Hematopoietic multipotent progenitor cell treated with erythropoietin and hydrocortisone succinate and interleukin-3 and kit ligand, for 4 days (in vitro differentiated cells): ENCODE results near the gene ATP5F1D.

Source experiments
- DNase-seq: peaks from one replicate; pipeline ENCODE4 v3.0.0-alpha.2; 2015

ATP5F1D gene

DNA sequence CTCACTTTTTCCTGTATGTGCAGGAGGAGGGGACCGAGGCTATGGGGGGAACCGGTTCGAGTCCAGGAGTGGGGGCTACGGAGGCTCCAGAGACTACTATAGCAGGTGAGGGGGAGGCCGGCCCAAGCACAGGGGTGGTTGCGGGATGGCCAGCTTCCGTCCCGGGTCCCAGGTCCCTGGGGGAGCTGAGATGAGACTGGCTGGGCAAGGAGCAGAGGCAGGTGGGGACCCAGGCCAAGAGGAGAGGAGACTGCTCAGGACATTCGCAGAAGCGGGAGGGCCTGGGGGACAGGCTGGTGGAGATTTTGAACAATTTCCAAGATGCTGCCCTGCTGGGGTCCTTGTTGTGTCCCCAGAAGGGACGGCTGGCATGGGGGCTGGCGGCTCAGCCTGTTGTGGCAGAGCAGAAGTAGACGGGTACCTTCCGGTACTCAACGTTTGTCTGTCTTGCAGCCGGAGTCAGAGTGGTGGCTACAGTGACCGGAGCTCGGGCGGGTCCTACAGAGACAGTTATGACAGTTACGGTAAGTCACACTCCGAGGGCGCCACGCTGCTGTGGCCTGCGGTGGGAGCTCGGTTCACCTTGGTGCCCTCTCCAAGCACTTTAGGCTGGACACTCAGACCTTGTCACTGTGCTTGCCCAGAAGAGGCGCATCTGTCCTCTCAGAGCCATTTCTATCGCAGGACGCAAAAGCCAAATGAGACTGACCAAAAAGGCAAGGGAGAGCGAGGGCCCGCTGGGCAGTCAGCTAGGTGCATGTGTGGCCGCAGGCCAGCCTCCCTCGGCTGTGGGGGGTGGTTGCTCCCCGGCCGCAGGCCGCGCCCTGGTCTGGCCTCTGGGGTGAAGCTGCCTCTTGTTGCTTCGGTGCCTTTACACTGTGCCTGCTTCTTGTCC, 30.2 kb downstream of the ATP5F1D start:
- DNase-seq: no peak

- DNase-seq: no peak
Measured at GRCh38 chr19:1272423-1273262, 31.1 kb downstream of the ATP5F1D start.

DNA sequence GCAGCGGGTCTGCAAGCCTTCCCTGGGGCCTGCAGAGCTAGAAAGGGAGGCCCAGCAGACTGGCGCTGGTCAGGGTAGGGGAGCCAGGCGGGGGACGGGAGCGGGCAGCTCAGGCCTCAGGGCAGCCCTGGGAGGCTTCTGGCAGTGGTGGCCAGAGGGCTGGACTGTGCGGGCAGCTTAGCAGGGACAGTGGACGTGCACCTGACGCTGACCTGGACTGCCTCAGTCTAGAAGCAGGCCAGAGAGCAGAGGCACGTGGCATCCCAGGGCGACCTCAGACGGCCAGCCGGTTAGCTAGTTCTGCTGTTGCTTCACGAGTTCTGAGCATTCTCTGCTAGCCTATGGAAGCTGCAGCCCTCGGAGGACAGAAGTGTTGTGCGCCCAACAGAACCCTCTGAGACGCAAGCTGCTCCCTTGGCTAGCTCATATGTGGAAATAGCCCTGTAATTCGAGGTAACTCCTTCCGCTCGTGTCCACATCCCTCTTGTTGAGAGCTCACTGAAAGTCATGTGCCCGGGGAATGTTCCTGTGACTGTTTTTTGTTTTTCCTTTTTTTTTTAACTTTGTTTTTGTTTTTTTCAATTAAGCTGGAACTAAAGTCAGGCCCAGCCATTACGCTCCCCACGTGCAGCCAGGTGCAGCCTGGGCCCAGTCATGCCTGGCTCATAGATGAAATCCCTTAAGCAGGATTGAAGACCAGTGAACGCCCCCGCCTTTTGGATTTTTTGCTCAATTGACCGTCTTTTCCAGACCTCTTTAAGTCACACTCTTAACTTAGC, 31.9 kb downstream of the ATP5F1D start:
- DNase-seq: no peak

DNA sequence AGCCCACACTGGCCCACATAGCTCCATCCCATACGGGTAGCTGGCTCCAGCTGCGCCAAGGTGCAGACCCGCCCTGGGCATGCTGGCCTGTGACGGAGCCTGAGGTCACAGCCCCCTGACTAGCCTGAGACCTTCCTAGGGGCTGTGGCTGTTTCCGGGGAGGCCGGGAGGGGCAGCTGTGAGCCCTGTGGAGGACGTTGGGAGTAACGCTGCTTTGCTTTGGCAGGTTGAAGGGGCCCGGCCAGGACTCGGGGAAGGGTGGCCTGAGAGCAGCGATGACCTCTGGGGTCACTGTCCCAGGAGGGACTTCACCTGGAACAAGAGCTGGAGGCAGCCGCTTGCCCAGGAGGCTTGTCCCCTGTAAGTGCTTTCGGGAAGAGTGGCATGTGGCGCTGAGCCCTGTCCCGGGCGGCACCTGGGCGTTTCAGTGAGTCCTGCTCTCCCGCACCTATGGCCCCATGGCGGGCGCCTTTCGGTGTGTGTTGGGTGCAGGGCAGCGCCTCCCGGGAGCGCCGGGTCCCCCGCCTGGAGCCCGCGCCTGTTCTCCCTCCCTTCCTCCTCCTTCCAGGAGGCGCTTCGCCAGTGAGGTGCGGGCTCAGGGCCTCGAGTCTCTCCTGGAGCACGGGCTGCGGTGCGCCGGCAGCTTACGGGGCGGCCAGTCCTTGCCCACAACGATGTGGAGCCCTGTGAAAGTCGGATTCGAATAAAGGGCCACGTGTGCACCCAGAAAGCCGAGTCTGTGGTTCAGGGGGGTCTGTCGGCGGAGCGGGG, 32.7 kb downstream of the ATP5F1D start:
- DNase-seq: no peak

GRCh38 chr19:1274852-1275259, 33.3 kb downstream of the ATP5F1D start:
- no peak for DNase-seq

DNA sequence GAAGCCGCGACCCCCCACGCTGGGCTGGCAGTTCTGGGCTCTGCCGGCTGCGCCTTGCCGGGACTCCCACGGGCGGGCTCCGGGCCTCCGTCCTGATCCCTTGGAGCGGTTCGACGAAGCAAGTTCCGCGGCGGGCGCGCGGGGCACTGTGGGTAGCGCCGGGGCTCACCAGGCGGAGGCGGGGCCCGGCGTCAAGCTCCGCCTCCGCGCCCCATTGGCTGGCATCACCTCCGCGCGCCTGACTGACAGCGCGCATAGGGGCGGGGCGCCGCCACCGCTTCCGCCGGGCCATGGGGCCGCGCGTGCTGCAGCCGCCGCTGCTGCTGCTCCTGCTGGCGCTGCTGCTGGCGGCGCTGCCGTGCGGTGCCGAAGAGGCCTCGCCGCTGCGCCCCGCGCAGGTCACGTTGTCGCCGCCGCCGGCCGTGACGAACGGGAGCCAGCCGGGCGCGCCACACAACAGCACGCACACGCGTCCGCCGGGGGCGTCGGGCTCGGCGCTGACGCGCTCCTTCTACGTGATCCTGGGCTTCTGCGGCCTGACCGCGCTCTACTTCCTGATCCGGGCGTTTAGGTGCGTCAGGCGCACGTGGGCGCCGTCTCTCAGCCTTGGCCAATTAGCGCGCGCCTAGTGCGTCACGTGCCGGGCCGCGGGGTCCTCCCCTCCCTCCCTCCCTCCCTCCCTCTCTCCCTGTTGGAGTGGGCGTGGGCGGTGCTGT, 33.9 kb downstream of the ATP5F1D start, which contains the start of gene FAM174C:
Gene FAM174C (plus strand): TSS at position 271 of the 716 bp plus-strand sequence. CDS start 20 bp downstream, at position 291.
- peak; percentile 99 for DNase-seq

- DNase-seq: no peak
Measured at GRCh38 chr19:1275976-1276627, 34.6 kb downstream of the ATP5F1D start.

DNA sequence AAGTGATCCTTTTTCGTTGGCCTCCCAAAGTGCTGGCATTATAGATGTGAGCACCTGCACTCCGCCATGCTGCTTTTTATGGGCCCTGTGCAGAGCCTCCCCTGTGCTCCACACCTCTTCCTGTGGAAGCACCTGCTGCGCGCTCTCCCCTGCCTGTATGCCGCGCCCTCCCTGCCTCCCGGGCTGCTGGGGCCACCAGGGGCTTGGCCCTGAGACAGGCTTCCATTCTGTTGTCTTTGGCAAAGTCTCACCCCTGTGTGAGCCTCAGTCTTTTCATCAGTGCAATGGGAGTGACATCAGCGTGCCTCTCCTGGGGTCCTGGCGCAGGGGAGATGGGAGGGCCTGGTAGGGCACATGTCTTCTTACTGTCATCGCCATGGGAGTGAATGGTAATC, 35.1 kb downstream of the ATP5F1D start:
- no peak for DNase-seq

DNA sequence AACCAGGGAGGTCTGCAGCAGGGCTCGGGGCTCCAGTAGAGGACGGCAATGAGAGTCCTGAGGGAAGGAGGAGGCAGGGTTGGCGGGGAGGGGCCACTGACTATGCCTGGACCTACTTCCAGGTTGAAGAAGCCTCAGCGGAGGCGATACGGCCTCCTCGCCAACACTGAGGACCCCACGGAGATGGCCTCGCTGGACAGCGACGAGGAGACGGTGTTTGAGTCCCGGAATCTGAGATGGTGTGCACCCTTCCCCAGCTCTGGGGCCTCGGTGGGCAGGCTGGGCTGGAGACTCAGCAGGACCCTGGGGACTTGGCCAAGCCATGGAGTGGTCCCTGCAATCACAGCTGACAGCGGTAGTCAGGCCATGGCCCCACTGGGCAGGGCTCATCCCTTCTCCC, 35.5 kb downstream of the ATP5F1D start:
- DNase-seq: no peak

- DNase-seq: no peak
Measured at GRCh38 chr19:1278074-1278473, 36.5 kb downstream of the ATP5F1D start.

DNA sequence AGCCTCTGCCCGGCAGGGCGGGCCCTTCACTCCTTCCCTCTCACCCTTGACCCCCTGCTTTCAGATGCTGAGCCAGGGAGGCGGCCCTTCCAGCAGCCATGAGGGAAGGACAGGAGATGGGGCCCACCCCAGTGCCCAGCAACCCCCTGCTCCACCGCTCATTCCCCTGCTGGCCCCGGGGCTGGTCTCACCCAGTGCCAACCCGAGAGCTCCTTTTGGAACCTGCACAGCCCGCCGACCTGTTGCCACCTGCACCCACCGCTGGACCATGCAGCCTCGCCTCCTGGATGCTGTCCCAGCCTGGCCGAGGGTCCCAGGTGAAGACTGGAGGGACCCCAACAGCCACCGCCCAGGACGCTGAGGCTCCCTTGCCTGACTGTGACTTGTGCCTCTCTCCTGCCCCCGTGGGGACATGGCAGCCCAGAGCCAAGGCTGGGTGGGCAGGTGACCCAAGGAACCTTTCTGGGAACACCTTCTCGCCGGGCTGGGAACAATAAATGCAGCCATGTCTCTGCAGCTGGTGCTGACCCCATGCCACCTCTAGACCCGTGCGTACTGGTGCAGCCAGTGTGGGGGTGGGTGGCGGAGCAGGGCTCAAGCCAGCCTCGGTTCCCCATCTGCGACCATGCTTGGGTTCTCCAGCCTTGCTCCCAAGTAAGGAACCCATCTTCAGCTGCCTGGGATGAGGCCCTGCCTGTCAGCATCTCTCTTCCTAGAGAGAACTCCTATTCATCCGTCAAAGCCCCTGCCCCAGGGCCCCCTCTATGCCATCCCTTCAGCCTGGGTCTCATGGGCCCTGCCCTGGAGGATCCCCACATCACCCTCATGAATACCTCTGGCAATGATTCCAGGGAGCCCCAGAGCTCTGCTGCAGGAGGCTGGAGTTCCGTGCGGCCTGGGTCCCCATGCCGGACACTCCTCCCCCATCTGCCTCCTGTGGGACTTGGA, 37.4 kb downstream of the ATP5F1D start:
- DNase-seq: no peak

GRCh38 chr19:1279782-1280341, 38.3 kb downstream of the ATP5F1D start:
- DNase-seq: peak; percentile 91

GRCh38 chr19:1280636-1281568, 39.4 kb downstream of the ATP5F1D start:
- no peak for DNase-seq

DNA sequence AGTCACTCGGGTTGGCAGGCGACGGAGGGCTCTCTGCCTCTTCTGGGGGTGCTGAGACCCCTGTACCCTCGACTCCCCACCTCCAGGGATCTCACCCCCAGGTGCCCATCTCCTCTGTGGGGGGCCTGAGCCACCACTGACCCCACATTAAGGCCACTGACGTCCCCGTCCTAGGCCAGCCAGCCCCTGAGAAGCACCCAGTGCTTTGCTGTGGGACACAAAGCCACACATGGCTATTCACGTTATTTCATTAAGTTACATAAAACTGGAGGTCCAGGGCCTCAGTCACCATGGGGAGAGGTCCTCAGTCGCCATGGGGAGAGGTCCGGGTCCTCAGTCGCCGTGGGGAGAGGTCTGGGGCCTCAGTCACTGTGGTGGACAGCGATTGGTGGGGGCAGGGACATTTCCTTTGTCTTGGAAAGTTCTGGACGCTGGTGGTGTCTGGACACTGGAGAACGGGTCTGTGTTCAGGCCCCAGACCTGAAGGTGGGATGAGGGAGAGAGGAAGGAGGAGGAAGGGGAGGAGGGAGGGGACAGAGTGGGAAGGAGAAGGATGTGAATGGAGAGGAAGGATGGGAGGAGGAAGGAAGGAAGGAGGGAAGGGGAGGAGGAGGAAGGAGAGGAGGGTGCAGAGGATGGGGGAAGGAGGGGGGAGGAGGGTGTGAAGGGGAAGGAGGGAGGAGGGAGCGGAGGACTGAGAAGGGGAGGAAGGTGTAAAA, 40.2 kb downstream of the ATP5F1D start:
- no peak for DNase-seq

GRCh38 chr19:1282588-1283206, 41.1 kb downstream of the ATP5F1D start:
- no peak for DNase-seq

GRCh38 chr19:1283207-1283916, 41.8 kb downstream of the ATP5F1D start:
- no peak for DNase-seq
